GM18502 (cell line): ENCODE measurements around the gene TSPAN2.

Source experiments
- ATAC-seq: cut with Tn5 transposase; IDR thresholded peaks from one replicate; pipeline ENCODE4 v1.9.1; 2021; ENCODE audit warnings: mild to moderate bottlenecking; ENCODE audit not compliant: unreplicated experiment, poor library complexity

The TSPAN2 gene

DNA sequence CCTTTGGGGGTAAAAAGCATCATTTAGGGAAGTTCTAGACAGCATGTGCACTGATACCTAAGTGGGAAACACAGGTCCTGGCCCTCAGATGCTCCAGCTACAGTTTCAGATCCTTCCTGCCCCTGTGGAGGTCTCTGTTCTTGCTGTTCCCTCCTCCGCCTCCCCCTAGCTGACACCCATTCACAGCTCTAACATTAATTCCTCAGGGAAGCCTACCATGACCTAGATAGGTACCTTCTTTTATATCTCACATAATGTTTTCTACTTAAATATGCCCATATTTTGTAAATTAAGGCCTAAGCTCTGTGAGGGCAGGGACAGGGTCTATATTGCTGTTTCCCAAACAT, 11.3 kb downstream of the TSPAN2 start:
- ATAC-seq: no peak

DNA sequence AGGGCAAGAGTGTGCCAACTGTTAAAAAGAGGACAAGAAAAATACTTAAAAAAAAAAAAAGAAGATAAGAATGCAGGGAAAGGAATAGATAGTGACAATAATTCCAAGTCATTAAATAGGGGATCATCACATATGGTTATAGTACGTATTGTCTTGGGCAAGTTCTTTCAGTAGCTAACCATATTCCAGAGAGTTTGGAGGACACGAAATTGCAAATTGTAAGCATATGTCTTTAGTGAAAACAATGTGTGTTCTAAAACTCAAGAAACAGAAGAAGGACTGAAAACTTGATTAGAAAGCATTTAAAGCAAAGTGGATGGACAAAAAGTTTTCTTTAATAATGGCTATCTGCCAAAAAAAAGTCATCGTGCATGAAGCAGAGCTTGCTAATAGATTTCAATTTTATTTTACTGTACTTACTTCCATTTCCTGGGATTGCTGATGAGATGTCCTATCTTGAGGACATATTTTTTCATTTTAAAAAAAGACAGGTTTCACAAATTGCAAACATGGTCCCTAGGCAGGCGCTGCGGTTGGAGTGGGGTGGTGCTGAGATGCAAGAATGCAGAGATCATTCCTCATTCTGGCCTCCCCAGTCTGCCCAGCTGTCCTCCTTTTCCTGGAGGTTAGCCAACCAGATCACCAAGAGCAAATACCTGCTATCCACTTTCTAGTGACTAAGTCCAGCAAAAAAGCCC, 11.9 kb downstream of the TSPAN2 start:
- ATAC-seq: no peak

DNA sequence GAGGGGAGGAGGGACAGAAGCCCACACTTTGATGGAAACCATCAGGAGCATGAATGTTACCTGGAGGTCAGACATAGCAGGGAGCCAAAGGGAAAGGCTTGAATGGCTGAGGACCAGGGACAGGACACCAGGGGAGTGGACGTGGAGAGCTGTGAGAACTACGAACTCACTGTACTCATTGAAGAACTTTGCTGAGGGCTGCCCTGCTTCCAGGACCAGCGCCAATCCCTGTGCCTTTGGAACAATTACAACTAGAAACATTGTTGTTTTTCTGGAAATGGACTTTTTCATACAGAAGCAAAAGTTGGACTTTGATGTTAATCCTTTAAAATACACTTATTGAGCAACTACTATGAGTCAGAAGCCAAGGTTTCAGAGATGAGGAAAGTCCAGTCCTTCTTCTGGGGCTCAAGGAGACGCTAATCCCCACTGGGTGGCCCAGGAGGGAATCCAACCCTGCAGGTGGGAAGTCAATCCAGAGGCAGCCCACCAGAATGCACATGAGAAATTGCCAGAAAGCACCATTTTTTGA, 12.9 kb downstream of the TSPAN2 start:
- no peak for ATAC-seq

DNA sequence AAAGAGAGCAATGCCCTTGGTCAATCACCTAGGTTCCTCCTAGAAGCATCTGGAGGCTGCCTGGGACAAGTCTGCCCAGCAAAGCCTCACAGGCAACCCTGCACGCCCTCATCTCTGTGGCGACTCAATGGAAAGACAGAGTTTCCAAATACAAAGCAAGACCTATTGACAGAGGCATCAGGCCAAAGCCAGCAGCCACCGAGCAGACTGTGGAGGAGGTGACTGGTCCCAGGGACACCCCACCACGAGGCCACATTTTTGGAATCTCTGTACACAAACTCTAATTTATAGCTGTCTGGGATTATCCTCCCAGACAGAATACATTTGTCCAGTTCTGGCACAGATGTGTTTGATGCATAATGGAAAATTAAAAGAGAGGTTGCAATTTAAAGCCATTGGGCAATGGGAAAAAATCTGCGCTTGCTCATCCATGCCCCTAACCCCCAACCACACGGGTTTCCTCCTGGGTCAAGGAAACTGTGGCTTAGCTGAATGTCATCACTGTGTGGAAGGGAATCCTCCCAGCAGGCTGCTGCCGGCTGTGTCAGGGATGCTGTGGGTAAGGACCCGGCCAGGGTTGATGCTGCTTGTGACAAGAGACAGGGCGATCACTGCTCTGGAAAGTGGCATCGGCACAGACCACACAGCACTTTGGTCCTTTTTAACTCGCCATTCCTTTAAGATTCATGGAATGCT, 14.3 kb downstream of the TSPAN2 start:
- ATAC-seq: no peak

DNA sequence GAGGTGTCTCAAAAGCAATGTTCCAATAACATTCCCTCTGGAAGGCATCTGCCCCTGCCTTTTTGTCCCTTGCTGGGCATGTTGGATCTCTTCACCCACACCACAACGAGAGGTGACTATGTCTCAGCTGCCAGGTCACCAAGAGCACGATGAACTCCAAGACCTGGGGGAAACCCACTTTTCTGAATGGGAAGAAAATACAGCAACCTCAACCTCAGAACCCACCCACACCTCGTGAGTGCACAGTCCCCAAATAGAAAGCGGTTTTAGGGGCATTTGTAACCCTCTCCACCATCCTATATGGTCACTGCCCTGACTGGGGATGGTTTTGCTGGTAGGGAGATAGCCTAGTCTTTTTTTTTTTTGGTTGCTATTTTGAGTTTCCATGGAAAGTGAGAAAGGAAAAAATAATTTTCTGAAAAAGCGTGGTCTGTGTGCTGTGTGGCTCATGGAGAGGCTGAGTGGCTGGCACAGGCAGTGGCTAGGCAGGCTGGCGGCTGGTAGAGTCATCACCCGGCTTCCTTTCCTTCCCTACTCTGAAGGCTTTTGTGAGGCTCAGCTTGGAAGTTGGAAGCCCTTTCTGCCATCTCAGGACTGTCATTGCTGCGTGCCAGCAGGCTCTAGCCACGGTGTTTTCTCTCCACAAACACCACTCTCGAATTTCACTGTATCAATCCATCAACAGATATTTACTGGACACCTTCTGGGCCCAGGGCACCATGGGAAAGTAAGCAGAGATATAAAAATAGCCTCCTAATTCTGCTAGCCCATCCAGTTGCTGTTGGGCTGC, 15.8 kb downstream of the TSPAN2 start:
- no peak for ATAC-seq

DNA sequence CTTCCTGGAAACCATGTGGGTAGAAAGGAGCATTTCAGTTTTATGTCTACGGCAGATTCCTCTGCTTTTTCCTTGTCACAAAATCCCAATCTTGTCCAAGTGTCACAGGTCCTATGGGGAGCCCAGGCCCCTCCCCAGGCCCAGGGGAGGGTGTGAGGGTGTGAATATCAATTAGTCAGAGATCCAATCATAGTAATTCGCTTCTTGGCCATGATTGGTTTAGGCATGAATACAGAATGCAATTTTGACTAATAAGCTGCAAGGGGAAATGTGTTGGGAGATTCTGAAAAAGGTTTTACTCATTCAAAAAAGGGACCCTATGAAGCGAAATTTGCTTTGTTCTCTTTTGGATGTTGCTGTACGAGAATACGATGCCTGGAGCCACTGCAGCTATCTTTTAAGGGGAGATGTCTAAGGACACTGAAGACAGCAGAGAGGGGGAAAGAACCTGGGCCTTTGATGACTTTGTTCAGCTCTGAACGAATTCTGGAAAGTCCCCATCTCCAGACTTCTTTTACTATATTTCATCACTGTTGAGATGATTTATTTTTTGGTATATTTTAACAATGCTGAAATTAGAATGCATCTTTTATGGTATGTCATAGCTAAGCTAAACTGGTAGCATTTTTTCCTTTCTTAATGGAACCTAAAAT, 18.2 kb downstream of the TSPAN2 start:
- ATAC-seq: no peak

DNA sequence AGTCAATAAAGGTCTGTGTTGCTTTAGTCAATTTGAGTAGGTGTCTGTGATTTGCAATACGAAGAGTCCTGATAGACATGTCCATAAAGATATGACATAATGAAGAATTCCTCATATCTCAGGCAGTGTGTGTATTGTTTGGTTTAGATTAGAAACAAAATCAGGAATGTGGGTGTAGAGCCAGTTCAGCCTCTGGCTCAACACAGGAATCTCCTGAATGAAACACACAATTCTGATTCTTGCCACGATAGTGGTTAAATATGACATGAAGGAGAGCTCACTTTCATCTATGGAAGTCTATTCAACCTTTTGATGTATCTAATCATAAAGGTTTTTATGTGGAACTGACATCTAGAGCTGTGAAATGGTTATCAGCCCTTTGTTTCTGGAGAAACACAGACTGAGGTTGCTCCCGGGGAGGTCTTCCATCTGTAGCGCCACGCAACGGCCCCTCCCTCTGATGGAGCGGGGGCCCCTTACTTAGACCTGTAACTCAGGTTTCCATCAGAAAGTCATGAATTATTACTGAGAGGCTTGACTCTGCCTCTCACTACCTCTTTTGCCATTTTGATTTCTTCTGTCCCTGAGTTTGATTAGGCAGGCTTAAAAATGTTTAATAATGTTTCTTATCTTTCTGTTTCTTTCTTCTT, 19.5 kb downstream of the TSPAN2 start:
- ATAC-seq: no peak

DNA sequence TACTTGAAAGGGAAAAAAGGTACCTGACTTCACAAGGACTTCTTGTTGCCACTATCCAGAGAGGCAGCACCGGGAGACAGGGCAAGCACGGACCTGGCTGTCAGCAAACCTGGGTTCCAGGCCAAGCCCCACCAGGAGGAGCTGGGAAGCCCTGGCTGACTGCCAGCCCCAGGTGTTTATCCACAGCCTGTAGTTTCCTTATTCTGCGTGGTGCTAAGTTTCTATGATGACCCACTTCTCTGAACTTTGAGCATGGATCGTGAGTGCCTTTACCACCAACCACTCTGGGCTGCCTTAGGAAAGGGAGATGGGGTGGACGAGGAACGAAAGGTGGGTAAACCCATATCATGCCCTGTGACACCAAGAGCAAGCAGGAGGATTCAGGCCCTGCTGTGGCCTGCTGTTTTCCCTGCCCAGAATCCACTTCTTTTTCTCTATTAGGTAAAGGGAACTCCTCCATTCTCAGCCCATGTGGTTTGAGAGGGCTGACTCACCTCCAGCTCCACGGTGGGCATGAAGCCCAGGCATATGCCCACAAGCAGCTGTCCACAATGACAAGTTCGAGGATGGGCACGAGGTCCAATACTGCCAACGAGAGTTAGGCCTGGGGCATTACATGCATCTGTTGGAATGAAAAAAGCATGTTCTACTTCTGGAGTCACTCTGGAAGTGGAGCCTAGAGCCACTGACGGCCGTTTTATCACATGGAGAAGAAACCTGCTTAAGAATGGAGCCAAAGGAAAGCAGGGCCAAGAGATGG, 20.3 kb downstream of the TSPAN2 start:
- ATAC-seq: no peak

DNA sequence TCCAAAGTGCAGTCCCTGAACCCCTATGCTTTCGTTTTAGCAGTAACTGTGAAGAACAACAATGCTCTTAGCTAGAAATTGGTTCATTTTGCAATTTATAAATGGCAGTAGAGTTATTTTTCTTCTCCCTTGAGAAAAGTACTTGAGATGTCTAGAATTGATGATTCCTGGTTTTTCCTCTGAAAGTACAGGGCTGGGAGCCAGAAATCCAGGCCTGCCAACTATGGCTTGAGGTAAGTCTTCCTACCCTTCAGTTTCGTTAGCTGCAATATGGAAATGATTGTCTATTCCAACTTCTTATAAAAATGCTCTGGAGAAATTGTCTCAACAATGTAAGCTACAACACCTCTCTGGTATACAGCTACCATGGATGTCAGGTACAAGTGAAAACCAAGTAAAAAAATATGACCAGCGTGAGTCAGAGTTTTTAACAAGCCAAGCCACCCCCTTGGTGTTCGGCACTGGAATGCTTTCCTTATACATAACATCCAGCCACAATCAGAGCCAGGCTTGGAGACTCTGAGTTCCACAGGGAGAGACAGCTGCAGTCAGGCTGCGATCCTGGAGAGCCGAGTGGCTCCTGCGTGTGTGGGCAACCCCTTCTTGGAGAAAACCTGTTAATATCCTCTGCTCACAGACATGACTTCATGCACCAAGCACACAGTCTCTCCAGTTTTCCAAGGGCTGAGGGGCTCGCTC, 22.0 kb downstream of the TSPAN2 start:
- ATAC-seq: no peak

DNA sequence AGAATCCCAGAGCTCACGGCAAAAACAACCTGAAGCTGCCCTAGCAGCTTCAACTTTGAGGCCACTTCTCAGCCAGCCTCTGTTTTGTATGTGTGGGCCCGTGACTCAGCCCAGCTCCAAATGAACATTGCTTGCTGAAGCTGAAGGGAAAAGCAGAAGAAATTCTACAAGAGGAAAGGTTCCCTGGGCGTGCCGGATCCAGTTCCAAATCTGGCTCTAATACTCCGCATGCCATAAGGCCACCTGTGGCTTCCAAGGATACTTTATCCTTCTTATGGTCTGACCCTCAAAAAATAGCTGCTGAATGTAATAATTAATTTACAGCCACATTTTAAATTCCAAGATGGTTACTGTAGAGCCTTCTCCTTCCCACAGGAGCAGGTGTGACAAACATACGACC, 24.3 kb downstream of the TSPAN2 start:
- no peak for ATAC-seq

DNA sequence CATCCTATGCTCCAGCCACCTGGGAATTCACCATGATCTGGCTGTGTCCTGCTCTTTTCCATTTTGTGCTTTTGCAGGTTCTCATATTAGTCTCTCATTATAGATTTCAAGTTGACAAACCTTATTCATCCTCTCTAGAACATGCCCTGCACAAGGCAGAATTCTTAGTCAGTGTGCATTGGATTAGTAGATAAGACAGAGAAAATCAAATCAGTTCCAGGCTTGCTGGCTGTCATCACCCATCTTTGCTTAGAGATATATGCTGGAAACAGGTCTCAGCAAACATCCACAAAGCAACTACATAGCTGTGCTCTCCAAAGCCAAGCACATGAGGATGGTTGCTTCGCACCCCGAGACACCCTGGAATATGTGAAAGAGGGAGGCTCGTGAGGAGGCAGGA, 24.8 kb downstream of the TSPAN2 start:
- no peak for ATAC-seq

DNA sequence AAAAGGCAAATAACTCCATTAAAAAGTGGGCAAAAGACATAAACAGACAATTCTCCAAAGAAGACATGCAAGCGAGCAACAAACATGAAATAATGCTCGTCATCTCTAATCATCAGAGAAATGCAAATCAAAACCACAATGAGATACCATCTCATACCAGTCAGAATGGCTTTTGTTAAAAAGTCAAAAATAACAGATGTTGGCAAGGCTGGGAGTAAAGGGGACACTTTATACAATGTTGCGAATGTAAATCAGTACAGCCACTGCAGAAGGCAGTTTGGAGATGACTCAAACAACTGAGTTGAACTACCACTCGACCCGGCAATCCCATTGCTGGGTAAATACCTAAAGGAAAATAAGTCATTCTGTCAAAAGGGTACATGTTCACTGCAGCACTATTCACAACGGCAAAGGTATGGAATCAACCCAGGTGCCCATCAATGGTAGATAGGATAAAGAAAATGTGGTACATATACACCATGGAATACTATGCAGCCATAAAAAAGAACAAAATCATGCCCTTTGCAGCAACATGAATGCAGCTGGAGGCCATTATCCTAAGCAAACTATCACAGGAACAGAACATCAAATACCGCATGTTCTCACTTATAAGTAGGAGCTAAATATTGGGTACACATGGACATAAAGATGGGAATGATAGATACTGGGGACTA, 25.9 kb downstream of the TSPAN2 start:
- peak; percentile 34 for ATAC-seq

DNA sequence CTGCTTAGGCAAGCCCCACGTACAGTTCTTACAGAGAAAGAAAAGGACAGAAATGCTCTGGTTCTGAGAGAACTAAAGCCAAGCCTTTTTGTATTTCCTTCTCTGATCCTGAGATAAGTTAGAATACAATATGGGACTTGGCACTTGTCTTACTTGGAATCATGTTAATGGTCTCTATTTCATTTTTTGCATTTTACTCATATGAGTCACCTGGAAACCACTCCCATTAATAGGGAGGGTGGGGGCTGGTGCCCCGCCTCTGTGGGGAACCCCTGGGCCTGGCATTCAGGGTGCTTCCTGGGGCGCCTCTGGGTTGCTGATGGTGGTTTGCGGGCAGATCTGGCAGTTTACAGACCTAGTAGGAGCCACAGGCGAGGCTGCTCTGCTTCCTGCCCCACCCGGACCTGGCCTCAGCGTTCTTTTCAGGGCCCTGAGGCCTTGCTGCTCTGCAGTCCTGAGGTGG, 26.7 kb downstream of the TSPAN2 start:
- ATAC-seq: peak; percentile 91

DNA sequence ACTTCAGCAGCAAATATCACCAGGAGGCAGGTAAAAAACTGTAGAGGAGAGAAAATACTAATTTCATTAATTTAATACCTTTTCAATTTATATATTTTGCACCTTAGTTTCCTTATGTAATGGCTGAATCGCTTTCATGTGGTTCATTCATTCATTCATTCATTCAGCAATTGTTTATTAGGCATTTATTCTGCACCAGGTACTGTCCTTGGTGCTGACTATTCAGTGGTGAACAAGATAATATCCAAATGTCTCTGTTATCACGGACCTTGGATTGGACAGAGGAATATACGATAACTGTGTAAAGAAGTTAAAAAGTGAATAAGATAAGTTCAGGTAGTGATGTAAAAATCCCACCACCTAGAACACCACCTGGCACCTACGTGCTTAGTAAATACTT, 28.8 kb downstream of the TSPAN2 start:
- no peak for ATAC-seq

DNA sequence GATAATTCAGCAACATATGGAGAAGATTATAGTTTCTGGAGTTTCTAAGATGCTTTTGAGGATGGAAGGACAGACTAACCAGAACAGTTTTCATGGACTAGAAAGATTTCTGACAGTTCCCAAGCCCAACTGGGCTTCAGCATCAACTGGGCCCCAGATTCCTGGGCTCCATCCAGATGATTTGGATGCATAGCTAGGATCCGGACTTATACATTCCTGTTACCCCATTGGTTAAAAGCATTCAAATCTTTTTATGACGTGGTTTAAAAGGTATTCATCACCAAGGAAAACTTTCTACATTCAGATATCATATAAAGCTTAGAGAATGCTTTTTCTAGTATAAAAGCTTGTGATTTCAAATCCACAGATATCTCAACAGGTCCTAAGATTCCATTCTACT, 30.0 kb downstream of the TSPAN2 start:
- no peak for ATAC-seq

DNA sequence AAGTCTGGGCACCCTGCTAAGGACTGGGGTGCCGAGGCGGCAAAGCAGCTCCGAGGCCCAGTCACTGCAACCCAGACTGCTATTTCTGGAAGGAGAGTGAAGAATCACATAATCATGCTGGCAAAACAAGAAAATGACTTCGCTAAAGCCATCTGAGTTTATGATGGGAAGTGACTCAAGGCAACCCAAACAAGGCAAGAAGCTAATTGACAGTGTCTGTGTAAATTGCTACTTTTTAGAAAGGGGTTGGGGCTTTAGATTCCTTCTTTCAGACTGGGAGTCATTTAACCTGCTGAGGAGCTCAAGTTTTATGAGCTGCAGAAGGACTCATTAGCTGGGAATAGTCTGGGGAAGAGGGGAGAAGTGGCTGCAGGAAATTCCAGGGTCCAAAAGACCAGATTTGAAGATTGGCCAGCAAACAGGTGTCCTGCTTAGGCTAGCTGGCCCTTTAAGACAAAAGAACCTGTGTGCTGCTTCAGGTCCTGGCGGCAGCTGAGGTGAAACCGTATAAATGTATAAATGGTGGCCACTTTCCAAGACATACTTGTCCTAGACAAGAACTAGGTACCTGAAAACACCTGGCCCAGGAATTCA, 31.5 kb downstream of the TSPAN2 start:
- ATAC-seq: no peak

DNA sequence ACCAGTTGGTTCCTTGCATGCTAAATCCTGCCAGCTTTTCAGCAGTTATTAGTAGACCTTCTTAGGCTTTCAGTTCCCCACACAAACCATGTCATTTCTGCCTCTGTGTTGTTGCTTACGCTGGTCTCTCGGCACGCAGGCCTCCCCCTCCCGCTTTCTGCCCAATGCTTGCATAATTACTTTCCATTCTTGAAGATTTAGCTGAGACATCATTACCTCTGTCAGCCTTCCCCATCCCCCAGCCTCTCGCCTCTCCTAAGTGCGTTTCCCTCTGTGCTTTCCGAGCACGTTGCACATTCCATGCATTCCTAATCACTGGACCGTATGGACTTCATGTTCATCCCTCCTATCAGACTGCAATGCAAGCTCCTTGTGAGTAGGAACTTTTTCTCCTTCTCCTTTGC, 32.9 kb downstream of the TSPAN2 start:
- ATAC-seq: no peak
